ENCODE data around the gene SEMA7A.

SEMA7A gene

GRCh38 chr15:74428970-74429780 is 4.6 kb downstream of the SEMA7A start:
- no peak overlapping the region for H3K9ac ChIP-seq
- H3K4me3 ChIP-seq (IDR thresholded peaks at IDR 0.05; ENCODE audit: insufficient read depth, low read depth, low read length): no peak overlapping the region
- no peak overlapping the region for H3K4me2 ChIP-seq
- H4K20me1 ChIP-seq (ENCODE audit: insufficient read depth): no peaks in the 10 kb centered on the region
- peaks cover 26% of the 10 kb centered on the region; the same call in 1 of the 2 replicates for H3K27me3 ChIP-seq (ENCODE audit: insufficient read depth, low read depth)
- no peak overlapping the region for H2AFZ ChIP-seq (ENCODE audit: low read depth)
- no peak overlapping the region for H3K27ac ChIP-seq
- no peaks in the 10 kb centered on the region for H3K36me3 ChIP-seq (ENCODE audit: insufficient read depth)
- TF ChIP-seq CTCF (conservative IDR thresholded peaks at IDR 0.05; ENCODE audit: low read depth, low read length): no peak
- H3K79me2 ChIP-seq (ENCODE audit: insufficient read depth, low read depth): no peaks in the 10 kb centered on the region
- H3K4me1 ChIP-seq (ENCODE audit: low read depth, poor library complexity, severe bottlenecking): peaks cover 2% of the 10 kb centered on the region

- H3K4me1 ChIP-seq (ENCODE audit: low read depth, poor library complexity, severe bottlenecking): no peaks in the 10 kb centered on the region
- H4K20me1 ChIP-seq (ENCODE audit: insufficient read depth): no peaks in the 10 kb centered on the region
- peaks cover 26% of the 10 kb centered on the region; the same call in 1 of the 2 replicates for H3K27me3 ChIP-seq (ENCODE audit: insufficient read depth, low read depth)
- no peak overlapping the region for H3K27ac ChIP-seq
- H2AFZ ChIP-seq (ENCODE audit: low read depth): no peak overlapping the region
- H3K9ac ChIP-seq: no peak overlapping the region
- H3K79me2 ChIP-seq (ENCODE audit: insufficient read depth, low read depth): no peaks in the 10 kb centered on the region
- H3K4me2 ChIP-seq: no peak overlapping the region
- TF ChIP-seq CTCF (conservative IDR thresholded peaks at IDR 0.05; ENCODE audit: low read depth, low read length): no peak
- H3K36me3 ChIP-seq (ENCODE audit: insufficient read depth): no peaks in the 10 kb centered on the region
- H3K4me3 ChIP-seq (IDR thresholded peaks at IDR 0.05; ENCODE audit: insufficient read depth, low read depth, low read length): no peak overlapping the region
These were observed 5.3 kb downstream of the SEMA7A start for GRCh38 chr15:74428442-74428787.

GRCh38 chr15:74427607-74428441 is 5.9 kb downstream of the SEMA7A start:
- H3K27me3 ChIP-seq (ENCODE audit: insufficient read depth, low read depth): peaks cover 26% of the 10 kb centered on the region; the same call in 1 of the 2 replicates
- no peak overlapping the region for H3K4me2 ChIP-seq
- H3K36me3 ChIP-seq (ENCODE audit: insufficient read depth): no peaks in the 10 kb centered on the region
- no peaks in the 10 kb centered on the region for H3K4me1 ChIP-seq (ENCODE audit: low read depth, poor library complexity, severe bottlenecking)
- no peak for TF ChIP-seq CTCF (conservative IDR thresholded peaks at IDR 0.05; ENCODE audit: low read depth, low read length)
- H4K20me1 ChIP-seq (ENCODE audit: insufficient read depth): no peaks in the 10 kb centered on the region
- H3K9ac ChIP-seq: no peak overlapping the region
- H2AFZ ChIP-seq (ENCODE audit: low read depth): no peak overlapping the region
- no peaks in the 10 kb centered on the region for H3K79me2 ChIP-seq (ENCODE audit: insufficient read depth, low read depth)
- no peak overlapping the region for H3K4me3 ChIP-seq (IDR thresholded peaks at IDR 0.05; ENCODE audit: insufficient read depth, low read depth, low read length)
- H3K27ac ChIP-seq: no peak overlapping the region

- H3K4me2 ChIP-seq: no peak overlapping the region
- H3K27me3 ChIP-seq (ENCODE audit: insufficient read depth, low read depth): peaks cover 14% of the 10 kb centered on the region; the same call in 1 of the 2 replicates
- H4K20me1 ChIP-seq (ENCODE audit: insufficient read depth): no peaks in the 10 kb centered on the region
- no peak overlapping the region for H3K9ac ChIP-seq
- H3K36me3 ChIP-seq (ENCODE audit: insufficient read depth): no peaks in the 10 kb centered on the region
- H3K27ac ChIP-seq: no peak overlapping the region
- no peak for TF ChIP-seq CTCF (conservative IDR thresholded peaks at IDR 0.05; ENCODE audit: low read depth, low read length)
- no peak overlapping the region for H2AFZ ChIP-seq (ENCODE audit: low read depth)
- no peaks in the 10 kb centered on the region for H3K4me1 ChIP-seq (ENCODE audit: low read depth, poor library complexity, severe bottlenecking)
- H3K79me2 ChIP-seq (ENCODE audit: insufficient read depth, low read depth): no peaks in the 10 kb centered on the region
- H3K4me3 ChIP-seq (IDR thresholded peaks at IDR 0.05; ENCODE audit: insufficient read depth, low read depth, low read length): no peak overlapping the region
These were observed 7.1 kb downstream of the SEMA7A start for GRCh38 chr15:74426404-74427281.
